ENCODE results near the gene NBEAL1.
"Not testable (repeated sequence)": the region's sequence is repeated elsewhere in the genome, so short reads cannot be mapped to it uniquely, and the experiment has no call there.

Gene NBEAL1

GRCh38 chr2:203014456-203015199 is at the start of gene NBEAL1:
Gene NBEAL1, plus strand, starts transcription at chr2:203014875. Its CDS starts 1,510 bp downstream, at chr2:203016385.
- DNase-seq = peak; percentile 92

GRCh38 chr2:202965810-202966460 is 48.7 kb upstream of the NBEAL1 start:
- DNase-seq = no peak

- DNase-seq = not testable (repeated sequence)
Measured at GRCh38 chr2:202969404-202969803, 45.3 kb upstream of the NBEAL1 start.

GRCh38 chr2:202976809-202977208 is 37.9 kb upstream of the NBEAL1 start:
- no peak for DNase-seq

- no peak for DNase-seq
Measured at GRCh38 chr2:202982779-202983491, 31.7 kb upstream of the NBEAL1 start.

GRCh38 chr2:202989749-202990148 is 24.9 kb upstream of the NBEAL1 start:
- DNase-seq = no peak

- DNase-seq = no peak
Measured at GRCh38 chr2:202990501-202990900, 24.2 kb upstream of the NBEAL1 start.

GRCh38 chr2:202997113-202997512 is 17.6 kb upstream of the NBEAL1 start:
- DNase-seq = not testable (repeated sequence)

GRCh38 chr2:203002054-203002821 is 12.4 kb upstream of the NBEAL1 start:
- DNase-seq = no peak

- DNase-seq = no peak
Measured at GRCh38 chr2:203003716-203004115, 11.0 kb upstream of the NBEAL1 start.

- no peak for DNase-seq
Measured at GRCh38 chr2:203016716-203017115, 2.0 kb downstream of the NBEAL1 start.

GRCh38 chr2:203018181-203018580 is 3.5 kb downstream of the NBEAL1 start:
- DNase-seq = no peak

- DNase-seq = no peak
Measured at GRCh38 chr2:203019142-203019541, 4.5 kb downstream of the NBEAL1 start.

GRCh38 chr2:203021991-203022390 is 7.3 kb downstream of the NBEAL1 start:
- no peak for DNase-seq

- no peak for DNase-seq
Measured at GRCh38 chr2:203022751-203023150, 8.1 kb downstream of the NBEAL1 start.

- DNase-seq = no peak
Measured at GRCh38 chr2:203025592-203025991, 10.9 kb downstream of the NBEAL1 start.

- DNase-seq = no peak
Measured at GRCh38 chr2:203030545-203030944, 15.9 kb downstream of the NBEAL1 start.

- no peak for DNase-seq
Measured at GRCh38 chr2:203030991-203031390, 16.3 kb downstream of the NBEAL1 start.

- DNase-seq = no peak
Measured at GRCh38 chr2:203033395-203033794, 18.7 kb downstream of the NBEAL1 start.

- no peak for DNase-seq
Measured at GRCh38 chr2:203035879-203036470, 21.3 kb downstream of the NBEAL1 start.

- no peak for DNase-seq
Measured at GRCh38 chr2:203037026-203037425, 22.4 kb downstream of the NBEAL1 start.

- DNase-seq = no peak
Measured at GRCh38 chr2:203038586-203038985, 23.9 kb downstream of the NBEAL1 start.

GRCh38 chr2:203039211-203039610 is 24.5 kb downstream of the NBEAL1 start:
- DNase-seq = not testable (repeated sequence)
